ENCODE results near the gene HOXD13. TPM values are rescaled to one million over a fixed set of nuclear protein-coding genes. Genes with fewer than 3 reads are reported as not detected.

The HOXD13 gene
- total and polyA plus RNA-seq, 2 experiments from 2014 or later, result not detected

DNA sequence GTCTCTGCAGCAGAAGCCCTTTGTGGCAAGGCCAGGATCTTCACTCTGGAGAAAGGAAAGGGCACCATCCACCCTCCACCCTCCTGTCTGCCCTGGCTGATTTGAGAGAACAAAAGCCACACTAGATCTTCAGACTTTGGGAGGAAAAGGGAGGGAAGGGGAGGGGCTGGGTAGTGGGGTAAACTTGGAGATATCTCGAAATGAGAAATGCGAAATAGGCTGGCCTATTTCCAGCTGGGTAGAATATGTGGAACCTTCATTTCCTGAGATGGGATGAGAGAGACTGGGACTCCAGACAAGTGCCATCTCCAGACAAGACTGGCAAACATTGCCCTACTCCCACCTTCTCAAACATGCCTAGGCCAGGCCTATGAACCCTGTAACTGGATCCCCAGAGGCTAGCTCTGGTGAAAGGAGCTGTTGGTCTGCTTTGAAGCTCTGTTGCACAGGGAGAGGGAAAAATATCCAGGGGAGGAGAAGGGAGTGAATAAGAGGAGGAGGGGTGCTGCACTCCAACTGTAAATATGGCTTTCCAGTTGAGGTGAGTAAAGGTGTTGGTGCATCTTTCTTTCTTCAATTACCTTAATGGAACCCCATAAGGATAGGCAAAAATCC is 8.8 kb downstream of the HOXD13 start (continued):
- TF ChIP-seq, protein P1, sequence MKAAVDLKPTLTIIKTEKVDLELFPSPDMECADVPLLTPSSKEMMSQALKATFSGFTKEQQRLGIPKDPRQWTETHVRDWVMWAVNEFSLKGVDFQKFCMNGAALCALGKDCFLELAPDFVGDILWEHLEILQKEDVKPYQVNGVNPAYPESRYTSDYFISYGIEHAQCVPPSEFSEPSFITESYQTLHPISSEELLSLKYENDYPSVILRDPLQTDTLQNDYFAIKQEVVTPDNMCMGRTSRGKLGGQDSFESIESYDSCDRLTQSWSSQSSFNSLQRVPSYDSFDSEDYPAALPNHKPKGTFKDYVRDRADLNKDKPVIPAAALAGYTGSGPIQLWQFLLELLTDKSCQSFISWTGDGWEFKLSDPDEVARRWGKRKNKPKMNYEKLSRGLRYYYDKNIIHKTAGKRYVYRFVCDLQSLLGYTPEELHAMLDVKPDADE (IDR thresholded peaks at IDR 0.05), result no peak
- TF ChIP-seq CTCF (conservative IDR thresholded peaks at IDR 0.05; ENCODE audit: low read depth in 2 of 2) (no peak), EZH2 (IDR thresholded peaks at IDR 0.05; ENCODE audit: low read depth, unreplicated experiment) (peak; percentile 95), EZH2phosphoT487 (IDR thresholded peaks at IDR 0.05; ENCODE audit: unreplicated experiment) (no peak)

- Mint-ChIP-seq H3K4me3 (no peak overlapping the region), H3K4me1 (peaks cover 45% of the 10 kb centered on the region), H3K36me3 (ENCODE audit: low read depth) (no peaks in the 10 kb centered on the region; the same call in 2 of the 3 replicates), H3K27me3 (ENCODE audit: insufficient read depth, low read depth, poor library complexity) (peaks cover 97% of the 10 kb centered on the region), H3K27ac (no peak overlapping the region), H3K9me3 (peaks cover 3% of the 10 kb centered on the region; the same call in 1 of the 3 replicates)
- TF ChIP-seq ZNF114 (CRISPR knock-in tag; IDR thresholded peaks at IDR 0.05), result no peak
- no peak for TF ChIP-seq NANOG (IDR thresholded peaks at IDR 0.05; ENCODE audit: borderline replicate concordance)
- TF ChIP-seq STAT1 (IDR thresholded peaks at IDR 0.05; ENCODE audit: unreplicated experiment), result no peak
- TF ChIP-seq CREB1 (CRISPR knock-in tag; IDR thresholded peaks at IDR 0.05; ENCODE audit: low read depth), result no peak
- TF ChIP-seq, protein P2, sequence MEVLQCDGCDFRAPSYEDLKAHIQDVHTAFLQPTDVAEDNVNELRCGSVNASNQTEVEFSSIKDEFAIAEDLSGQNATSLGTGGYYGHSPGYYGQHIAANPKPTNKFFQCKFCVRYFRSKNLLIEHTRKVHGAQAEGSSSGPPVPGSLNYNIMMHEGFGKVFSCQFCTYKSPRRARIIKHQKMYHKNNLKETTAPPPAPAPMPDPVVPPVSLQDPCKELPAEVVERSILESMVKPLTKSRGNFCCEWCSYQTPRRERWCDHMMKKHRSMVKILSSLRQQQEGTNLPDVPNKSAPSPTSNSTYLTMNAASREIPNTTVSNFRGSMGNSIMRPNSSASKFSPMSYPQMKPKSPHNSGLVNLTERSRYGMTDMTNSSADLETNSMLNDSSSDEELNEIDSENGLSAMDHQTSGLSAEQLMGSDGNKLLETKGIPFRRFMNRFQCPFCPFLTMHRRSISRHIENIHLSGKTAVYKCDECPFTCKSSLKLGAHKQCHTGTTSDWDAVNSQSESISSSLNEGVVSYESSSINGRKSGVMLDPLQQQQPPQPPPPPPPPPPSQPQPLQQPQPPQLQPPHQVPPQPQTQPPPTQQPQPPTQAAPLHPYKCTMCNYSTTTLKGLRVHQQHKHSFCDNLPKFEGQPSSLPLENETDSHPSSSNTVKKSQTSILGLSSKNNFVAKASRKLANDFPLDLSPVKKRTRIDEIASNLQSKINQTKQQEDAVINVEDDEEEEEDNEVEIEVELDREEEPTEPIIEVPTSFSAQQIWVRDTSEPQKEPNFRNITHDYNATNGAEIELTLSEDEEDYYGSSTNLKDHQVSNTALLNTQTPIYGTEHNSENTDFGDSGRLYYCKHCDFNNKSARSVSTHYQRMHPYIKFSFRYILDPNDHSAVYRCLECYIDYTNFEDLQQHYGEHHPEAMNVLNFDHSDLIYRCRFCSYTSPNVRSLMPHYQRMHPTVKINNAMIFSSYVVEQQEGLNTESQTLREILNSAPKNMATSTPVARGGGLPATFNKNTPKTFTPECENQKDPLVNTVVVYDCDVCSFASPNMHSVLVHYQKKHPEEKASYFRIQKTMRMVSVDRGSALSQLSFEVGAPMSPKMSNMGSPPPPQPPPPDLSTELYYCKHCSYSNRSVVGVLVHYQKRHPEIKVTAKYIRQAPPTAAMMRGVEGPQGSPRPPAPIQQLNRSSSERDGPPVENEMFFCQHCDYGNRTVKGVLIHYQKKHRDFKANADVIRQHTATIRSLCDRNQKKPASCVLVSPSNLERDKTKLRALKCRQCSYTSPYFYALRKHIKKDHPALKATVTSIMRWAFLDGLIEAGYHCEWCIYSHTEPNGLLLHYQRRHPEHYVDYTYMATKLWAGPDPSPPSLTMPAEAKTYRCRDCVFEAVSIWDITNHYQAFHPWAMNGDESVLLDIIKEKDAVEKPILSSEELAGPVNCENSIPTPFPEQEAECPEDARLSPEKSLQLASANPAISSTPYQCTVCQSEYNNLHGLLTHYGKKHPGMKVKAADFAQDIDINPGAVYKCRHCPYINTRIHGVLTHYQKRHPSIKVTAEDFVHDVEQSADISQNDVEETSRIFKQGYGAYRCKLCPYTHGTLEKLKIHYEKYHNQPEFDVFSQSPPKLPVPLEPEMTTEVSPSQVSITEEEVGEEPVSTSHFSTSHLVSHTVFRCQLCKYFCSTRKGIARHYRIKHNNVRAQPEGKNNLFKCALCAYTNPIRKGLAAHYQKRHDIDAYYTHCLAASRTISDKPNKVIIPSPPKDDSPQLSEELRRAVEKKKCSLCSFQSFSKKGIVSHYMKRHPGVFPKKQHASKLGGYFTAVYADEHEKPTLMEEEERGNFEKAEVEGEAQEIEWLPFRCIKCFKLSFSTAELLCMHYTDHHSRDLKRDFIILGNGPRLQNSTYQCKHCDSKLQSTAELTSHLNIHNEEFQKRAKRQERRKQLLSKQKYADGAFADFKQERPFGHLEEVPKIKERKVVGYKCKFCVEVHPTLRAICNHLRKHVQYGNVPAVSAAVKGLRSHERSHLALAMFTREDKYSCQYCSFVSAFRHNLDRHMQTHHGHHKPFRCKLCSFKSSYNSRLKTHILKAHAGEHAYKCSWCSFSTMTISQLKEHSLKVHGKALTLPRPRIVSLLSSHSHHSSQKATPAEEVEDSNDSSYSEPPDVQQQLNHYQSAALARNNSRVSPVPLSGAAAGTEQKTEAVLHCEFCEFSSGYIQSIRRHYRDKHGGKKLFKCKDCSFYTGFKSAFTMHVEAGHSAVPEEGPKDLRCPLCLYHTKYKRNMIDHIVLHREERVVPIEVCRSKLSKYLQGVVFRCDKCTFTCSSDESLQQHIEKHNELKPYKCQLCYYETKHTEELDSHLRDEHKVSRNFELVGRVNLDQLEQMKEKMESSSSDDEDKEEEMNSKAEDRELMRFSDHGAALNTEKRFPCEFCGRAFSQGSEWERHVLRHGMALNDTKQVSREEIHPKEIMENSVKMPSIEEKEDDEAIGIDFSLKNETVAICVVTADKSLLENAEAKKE (CRISPR knock-in tag; IDR thresholded peaks at IDR 0.05), result no peak
- no peak for TF ChIP-seq POLR2AphosphoS5 (IDR thresholded peaks at IDR 0.05; ENCODE audit: low read depth)
- H4K20me1 ChIP-seq (replicated peaks; ENCODE audit: insufficient read depth), result peaks cover 36% of the 10 kb centered on the region
- H3K27ac ChIP-seq (ENCODE audit: low read depth), result no peak overlapping the region
- no peaks in the 10 kb centered on the region for H3K79me2 ChIP-seq (replicated peaks; ENCODE audit: insufficient read depth)
- H3K9me2 ChIP-seq (ENCODE audit: insufficient read depth), result no peaks in the 10 kb centered on the region
- no peak overlapping the region for H3K4me2 ChIP-seq
- peaks cover 58% of the 10 kb centered on the region for H3K4me1 ChIP-seq (ENCODE audit: insufficient read depth)
- no peaks in the 10 kb centered on the region; the same call in 1 of the 2 replicates for H3K36me3 ChIP-seq (ENCODE audit: insufficient read depth)
- H2AFZ ChIP-seq, result no peak overlapping the region
- no peak for ATAC-seq
- H3K27me3 ChIP-seq (ENCODE audit: insufficient read depth), result peaks cover 94% of the 10 kb centered on the region
- DNase-seq (ENCODE audit: low spot score), result peak; percentile 10
- H3K4me3 ChIP-seq, result no peak overlapping the region
- peaks cover 31% of the 10 kb centered on the region for H3F3A ChIP-seq (replicated peaks; ENCODE audit: low read depth)
Measured at GRCh38 chr2:176101842-176102241, 9.3 kb downstream of the HOXD13 start.
